Fibroblast of the aortic adventitia (primary cell): ENCODE data around the gene ODAPH. TPM values are rescaled to one million over a fixed set of nuclear protein-coding genes. Genes with fewer than 3 reads are reported as not detected.
A peak's percentile ranks its signal among the peaks of the same experiment; 100 is the strongest.

Experiments
- DNase-seq: peaks from one replicate; pipeline ENCODE4 v3.0.0-alpha.2; 2010; ENCODE audit warnings: low read depth
- H3K4me3 ChIP-seq: 2 replicates; pipeline ENCODE4 v1.5.1; 2011; ENCODE audit warnings: low read depth, mild to moderate bottlenecking, control low read depth, low read length, moderate library complexity
- CTCF ChIP-seq: IDR thresholded peaks from 2 replicates; pipeline ENCODE4 v1.5.1; 2011; ENCODE audit warnings: mild to moderate bottlenecking, low read length, control low read depth, inconsistent platforms; ENCODE audit not compliant: insufficient read depth
- total RNA-seq: library from RNA; depleted of rRNA; stranded (reverse); fragments of >200 nt; gene quantifications from 2 replicates; pipeline ENCODE4 v1.2.3, GENCODE V29; 2012; ENCODE audit warnings: low replicate concordance

ODAPH gene
- total RNA-seq, 1 donor: not detected

GRCh38 chr4:75593393-75593792 lies 37.5 kb downstream of the ODAPH start:
- TF ChIP-seq CTCF: no peak
- no peak overlapping the region for H3K4me3 ChIP-seq
- no peak for DNase-seq

- H3K4me3 ChIP-seq: no peak overlapping the region
- no peak for TF ChIP-seq CTCF
- no peak for DNase-seq
These were observed 40.2 kb downstream of the ODAPH start for GRCh38 chr4:75596061-75596460.

- no peak for TF ChIP-seq CTCF
- no peak overlapping the region for H3K4me3 ChIP-seq
- peak; percentile 43 for DNase-seq
These were observed 42.5 kb downstream of the ODAPH start for GRCh38 chr4:75598390-75598789.

GRCh38 chr4:75599647-75600046 lies 43.8 kb downstream of the ODAPH start:
- no peak overlapping the region for H3K4me3 ChIP-seq
- no peak for DNase-seq
- no peak for TF ChIP-seq CTCF

- no peak overlapping the region for H3K4me3 ChIP-seq
- no peak for DNase-seq
- no peak for TF ChIP-seq CTCF
These were observed 50.1 kb downstream of the ODAPH start for GRCh38 chr4:75605928-75606327.

- no peak overlapping the region for H3K4me3 ChIP-seq
- DNase-seq: no peak
- TF ChIP-seq CTCF: no peak
These were observed 56.4 kb downstream of the ODAPH start for GRCh38 chr4:75612306-75612705.

Other genes starting within 250 kb of the ODAPH start
- 27.3 and 44.0 TPM in 2 replicates for gene RCHY1, start 41.7 kb upstream of the ODAPH start, total RNA-seq
- gene THAP6, start 41.6 kb upstream of the ODAPH start, total RNA-seq: 22.0 and 44.6 TPM in 2 replicates
- 1.3 and 7.5 TPM in 2 replicates for gene CDKL2, start 74.5 kb downstream of the ODAPH start, total RNA-seq
- 177 and 407 TPM in 2 replicates for gene G3BP2, start 117.3 kb downstream of the ODAPH start, total RNA-seq
- 75.5 and 124 TPM in 2 replicates for gene USO1, start 168.5 kb downstream of the ODAPH start, total RNA-seq